GM19240 (cell line): ENCODE data around the gene TSSK6.

ENCODE experiments used
- DNase-seq: peaks from one replicate; pipeline ENCODE4 v3.0.0; 2011; ENCODE audit warnings: low spot score; ENCODE audit not compliant: insufficient read length

The TSSK6 gene

DNA sequence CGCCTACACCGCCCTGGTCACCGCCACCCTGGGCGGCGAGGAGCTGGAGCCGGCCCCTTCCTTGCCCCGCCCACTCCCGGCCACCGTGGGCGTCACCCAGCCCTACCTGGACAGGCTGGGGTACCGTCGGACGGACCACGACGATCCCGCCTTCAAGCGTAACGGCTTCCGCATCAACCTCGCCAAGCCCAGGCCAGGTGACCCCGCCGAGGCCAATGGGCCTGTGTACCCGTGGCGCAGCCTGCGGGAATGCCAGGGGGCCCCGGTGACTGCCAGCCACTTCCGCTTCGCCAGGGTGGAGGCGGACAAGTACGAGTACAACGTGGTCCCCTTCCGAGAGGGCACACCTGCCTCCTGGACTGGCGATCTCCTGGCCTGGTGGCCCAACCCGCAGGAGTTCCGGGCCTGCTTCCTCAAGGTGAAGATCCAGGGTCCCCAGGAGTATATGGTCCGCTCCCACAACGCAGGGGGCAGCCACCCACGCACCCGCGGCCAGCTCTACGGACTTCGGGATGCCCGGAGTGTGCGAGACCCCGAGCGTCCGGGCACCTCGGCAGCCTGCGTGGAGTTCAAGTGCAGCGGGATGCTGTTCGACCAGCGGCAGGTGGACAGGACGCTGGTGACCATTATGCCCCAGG lies 29.7 kb upstream of the TSSK6 start:
- no peak for DNase-seq

DNA sequence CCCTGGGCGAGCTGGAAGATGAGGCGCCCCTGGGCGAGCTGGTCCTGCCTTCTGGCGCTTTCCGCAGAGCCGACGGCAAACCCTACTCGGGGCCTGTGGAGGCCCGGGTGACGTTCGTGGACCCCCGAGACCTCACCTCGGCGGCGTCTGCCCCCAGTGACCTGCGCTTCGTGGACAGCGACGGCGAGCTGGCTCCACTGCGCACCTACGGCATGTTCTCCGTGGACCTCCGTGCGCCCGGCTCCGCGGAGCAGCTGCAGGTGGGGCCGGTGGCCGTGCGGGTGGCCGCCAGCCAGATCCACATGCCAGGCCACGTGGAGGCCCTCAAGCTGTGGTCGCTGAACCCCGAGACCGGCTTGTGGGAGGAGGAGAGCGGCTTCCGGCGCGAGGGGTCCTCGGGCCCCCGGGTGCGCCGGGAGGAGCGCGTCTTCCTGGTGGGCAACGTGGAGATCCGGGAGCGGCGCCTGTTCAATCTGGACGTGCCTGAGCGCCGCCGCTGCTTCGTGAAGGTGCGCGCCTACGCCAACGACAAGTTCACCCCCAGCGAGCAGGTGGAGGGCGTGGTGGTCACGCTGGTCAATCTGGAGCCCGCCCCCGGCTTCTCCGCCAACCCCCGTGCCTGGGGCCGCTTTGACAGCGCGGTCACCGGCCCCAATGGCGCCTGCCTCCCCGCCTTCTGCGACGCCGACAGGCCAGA lies 29.1 kb upstream of the TSSK6 start:
- DNase-seq = no peak

DNA sequence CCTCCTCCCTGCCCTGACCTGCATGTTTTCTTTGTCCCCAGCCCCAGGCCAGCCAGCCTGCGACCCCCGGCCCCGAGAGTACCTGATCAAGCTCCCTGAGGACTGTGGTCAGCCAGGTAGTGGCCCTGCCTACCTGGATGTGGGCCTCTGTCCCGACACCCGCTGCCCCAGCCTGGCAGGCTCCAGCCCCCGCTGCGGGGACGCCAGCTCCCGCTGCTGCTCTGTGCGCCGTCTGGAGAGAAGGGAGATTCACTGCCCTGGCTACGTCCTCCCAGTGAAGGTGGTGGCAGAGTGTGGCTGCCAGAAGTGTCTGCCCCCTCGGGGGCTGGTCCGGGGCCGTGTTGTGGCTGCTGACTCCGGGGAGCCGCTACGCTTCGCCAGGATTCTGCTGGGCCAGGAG lies 28.3 kb upstream of the TSSK6 start:
- no peak for DNase-seq

DNA sequence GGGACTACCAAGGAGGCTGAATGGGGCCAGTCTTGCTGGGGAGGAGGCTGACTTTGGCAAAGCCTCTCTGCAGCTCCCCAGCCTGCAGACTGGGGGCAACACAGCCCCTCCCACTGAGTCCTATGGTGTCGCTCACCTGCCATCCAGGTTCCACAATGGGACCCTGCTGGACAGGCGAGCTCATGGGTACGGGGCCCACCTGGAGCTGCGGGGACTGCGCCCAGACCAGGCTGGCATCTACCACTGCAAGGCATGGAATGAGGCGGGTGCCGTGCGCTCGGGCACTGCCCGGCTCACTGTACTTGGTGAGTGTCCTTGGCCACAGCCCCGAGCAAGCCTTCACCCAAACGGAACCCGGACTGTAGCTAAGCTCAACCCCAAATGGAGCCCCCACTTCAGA lies 27.8 kb upstream of the TSSK6 start:
- no peak for DNase-seq

DNA sequence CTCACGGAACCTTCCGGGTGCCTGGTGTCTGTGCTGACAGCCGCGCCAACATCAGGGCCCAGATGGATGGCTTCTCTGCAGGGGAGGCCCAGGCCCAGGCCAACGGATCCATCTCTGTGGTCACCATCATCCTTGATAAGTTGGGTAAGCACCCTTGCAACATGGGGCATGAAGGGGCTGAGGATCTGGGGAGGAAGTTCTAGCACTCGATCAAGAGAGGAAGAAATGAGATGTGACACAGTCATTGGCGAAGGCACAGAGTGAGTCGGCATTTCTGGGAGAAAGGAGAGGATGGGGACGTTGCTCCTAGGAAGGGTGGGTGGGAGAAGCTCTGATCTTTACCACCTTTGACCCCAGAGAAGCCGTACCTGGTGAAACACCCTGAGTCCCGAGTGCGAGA lies 27.2 kb upstream of the TSSK6 start:
- DNase-seq = no peak

DNA sequence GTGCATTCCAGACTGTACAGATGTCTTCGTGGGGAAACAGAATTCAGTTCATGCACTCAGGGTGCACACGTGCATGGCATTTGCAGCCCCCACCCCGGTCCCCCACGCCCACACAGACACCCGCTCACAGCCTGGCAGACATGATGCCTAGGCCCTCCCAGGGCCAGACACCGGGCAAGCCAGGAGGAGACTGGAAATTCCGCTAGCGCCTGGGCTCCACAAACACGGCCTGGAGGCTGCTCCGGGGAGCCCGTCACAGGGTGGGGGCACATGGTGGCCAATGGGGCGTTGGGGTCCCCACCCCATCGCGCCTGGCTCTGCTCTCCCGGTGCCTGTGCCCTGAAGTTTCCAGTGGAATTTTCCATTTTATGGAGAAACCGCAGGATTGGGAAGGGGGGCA lies 26.3 kb upstream of the TSSK6 start:
- DNase-seq = no peak

DNA sequence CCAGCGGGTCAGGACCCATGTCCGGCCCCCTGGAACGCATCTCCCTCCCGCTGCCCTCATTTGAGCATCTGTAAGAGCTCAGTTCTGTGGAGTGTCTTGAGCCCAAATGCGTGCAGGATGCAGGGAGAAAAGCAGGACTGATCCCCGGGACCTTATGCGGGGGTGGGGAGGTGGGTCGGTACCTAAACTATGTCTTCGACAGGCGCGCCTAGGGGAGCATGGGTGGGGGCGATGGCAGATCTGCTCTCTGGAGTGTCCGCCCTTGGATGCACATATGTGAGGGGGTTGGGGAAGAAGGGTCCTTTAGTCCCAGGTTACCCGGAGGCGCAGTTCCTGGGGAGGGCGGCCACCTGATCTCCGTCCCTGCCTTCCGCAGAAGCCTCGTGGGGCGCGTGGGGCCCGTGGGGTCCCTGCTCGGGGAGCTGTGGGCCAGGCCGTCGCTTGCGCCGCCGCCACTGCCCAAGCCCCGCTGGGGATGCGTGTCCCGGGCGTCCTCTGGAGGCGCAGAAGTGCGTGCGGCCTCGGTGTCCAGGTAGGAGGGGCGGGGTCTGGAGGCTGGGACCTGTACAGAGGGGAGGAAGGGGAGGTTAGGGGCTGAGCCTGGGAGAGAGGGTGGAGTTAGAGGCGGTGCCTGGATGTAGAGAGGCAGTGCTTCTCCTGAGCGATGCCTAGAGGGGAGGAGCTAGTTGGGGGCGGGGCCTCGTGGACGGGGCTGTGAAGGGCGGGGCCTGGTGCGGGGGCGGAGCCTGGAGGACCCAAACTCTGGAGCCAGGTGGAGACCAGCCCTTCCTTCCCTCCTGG lies 25.6 kb upstream of the TSSK6 start:
- peak; percentile 69 for DNase-seq

DNA sequence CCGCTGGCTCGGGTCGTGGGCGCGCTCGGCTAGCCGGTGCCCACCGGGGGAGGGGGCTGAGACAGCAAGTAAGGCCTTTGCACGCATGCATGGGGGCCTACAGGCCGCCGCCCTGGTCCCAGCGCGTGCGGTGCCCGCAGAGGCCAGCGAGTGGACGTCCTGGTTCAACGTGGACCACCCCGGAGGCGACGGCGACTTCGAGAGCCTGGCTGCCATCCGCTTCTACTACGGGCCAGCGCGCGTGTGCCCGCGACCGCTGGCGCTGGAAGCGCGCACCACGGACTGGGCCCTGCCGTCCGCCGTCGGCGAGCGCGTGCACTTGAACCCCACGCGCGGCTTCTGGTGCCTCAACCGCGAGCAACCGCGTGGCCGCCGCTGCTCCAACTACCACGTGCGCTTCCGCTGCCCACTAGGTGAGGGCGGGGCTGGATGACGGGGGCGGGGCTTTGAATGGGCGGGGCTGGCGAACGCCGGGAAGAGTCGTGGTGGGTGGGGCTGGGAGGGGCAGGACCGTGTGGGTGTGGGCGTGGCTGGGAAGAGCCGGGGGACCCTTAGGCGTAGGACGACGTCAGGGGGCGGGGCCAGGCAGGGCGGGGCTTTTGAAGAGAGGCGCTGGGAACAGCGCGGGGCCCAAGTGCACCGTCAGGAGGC lies 24.8 kb upstream of the TSSK6 start:
- DNase-seq = no peak

DNA sequence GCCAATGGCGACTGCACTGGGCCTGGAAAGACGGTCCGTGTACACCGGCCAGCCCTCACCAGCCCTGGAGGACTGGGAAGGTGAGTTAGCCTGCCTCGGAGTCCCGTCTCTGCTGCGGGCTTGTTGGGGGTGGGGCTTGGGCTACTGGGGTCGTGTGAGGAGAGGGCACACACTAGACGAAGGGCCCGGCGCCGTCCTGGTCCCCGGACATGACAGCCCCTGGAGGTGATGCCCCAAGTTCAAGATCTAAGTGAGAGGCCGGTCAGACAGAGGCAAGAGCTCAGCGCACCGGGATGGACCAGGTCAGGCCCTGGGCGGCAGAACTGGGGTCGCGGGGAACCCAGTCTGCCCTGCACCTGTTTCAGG lies 24.3 kb upstream of the TSSK6 start:
- no peak for DNase-seq

DNA sequence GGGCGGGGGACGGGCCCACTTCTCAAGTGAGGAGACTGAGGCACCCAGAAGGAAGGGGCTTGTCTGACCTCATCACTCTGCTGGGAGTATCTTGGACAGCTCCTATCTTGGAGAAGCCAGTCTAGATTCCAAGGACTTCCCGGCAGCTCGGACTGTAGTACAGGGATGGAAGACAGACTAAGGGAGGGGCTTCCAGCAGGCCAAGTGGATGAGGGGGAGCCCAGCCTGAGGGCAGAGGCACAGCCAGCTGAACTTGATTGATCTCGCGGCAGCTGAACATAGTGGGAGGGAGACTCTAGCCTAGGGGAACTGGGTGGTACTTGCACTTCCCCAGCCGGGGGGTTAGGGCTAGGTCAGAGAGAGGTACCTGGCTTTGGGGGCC lies 23.4 kb upstream of the TSSK6 start:
- DNase-seq = no peak

DNA sequence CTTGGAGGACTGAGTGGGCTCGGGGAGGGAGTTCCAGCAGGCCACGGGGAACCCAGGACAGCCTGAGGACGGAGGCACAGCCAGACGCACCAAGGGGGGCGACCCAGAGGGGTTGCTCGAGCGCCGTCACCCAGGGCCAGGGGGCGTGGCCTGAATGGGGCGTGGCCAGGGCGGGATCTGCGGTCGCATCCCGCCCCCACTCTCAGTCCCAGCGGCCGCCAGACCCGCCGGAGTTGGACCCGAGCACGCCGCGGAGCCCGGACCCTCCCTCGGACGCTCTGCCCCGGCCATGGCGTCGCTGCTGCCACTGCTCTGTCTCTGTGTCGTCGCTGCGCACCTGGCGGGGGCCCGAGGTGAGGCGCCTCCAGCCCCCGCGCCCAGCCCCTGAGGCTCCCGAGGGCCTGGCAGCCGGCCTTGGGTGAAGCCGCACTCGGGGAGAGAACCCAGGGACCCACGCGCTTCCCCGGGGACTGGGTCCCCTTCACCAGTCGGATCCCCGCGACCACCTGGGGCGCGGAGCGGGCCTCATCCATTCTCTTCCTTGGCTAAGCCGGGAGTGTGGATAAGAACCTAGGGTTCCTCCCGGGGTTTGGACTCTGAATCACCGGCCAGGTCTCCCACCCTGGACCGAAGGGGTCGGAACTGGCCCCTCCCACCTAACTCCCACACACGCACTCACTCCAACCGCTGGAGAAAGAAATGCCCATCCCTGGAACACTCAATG lies 22.9 kb upstream of the TSSK6 start, which contains the start of gene CILP2:
Gene CILP2, plus strand, starts transcription at position 205 of the 724 bp plus-strand sequence. Its CDS starts 85 bp downstream, at position 290.
- no peak for DNase-seq

DNA sequence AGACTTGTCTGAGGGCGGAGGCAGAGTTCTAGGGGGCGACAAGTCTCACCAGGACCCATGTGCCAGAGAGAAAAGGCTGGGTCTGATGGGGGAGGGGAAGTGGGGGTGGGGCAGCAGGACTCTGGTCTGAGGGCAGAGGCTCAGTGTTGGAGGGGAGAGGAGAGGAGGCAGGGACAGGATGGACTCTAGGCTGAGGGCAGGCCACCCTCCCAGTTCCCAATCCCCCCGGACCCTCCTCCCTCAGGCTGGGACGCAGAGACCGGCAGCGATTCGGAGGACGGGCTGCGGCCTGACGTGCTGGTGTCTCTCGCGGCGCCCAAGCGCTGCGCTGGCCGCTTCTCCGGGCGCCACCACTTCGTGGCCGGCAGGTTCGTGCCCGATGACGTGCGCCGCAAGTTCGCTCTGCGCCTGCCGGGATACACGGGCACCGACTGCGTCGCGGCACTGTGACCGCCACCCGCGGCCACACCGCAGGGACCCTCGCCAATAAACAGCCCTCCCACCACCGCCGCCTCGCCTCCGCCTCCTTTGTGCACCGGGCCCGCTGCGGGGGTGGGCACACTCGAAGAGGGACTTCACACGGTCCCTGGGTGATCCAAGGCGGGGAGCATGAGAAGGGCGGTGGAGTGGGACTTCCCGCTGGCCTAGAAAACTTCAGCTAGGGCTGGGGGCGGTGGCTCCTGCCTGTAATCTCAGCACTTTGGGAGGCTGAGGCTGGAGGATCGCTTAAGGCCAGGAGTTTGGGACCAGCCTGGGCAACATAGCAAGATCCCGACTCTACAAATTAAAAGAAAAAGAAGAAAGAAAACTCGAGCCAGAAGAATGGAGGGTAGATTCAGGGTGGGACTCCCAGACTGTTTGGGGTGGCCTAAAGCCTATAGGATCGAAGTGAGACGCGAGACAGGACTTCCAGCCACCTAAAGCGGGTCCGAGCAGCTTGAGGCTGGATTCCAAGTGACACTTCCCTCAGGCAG lies 22.0 kb upstream of the TSSK6 start:
- DNase-seq = no peak

DNA sequence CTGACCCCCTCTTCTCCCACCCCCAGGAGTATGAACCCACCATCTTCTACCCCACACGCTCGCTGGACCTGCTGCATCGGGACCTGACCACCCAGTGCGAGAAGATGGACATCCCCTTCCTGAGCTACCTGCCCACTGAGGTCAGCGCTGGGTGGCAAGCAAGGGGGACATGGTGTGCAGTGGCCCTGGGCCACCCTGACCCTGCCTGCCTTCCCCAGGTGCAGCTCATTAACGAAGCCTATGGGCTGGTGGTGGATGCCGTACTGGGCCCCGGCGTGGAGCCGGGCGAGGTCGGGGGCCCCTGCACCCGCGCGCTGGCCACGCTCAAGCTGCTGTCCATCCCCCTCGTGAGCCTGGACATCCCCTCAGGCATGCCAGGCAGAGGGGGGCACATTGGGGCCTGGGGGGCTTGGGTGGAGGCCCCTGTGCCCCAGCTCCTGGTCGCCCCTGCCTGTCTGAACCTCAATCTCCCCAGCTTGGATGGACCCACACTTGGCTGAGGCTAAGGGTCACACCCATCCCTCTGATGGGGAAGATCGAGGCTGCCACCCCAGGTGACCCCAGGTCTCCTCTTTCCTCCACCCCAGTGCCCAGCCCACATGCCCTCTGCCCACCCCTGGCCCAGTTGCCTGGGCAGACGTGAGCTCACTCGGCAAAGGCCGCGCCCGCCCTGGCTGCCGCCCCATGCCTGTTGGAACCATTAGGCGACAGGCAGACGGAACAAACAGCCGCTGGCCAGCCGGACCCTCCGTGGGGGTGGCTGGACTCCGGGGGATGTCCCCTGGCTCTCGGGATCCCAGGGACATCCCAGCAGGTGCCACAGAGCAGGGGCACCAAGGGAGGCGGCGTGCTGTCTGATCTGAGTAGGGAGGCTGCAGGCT lies 20.2 kb upstream of the TSSK6 start:
- no peak for DNase-seq

DNA sequence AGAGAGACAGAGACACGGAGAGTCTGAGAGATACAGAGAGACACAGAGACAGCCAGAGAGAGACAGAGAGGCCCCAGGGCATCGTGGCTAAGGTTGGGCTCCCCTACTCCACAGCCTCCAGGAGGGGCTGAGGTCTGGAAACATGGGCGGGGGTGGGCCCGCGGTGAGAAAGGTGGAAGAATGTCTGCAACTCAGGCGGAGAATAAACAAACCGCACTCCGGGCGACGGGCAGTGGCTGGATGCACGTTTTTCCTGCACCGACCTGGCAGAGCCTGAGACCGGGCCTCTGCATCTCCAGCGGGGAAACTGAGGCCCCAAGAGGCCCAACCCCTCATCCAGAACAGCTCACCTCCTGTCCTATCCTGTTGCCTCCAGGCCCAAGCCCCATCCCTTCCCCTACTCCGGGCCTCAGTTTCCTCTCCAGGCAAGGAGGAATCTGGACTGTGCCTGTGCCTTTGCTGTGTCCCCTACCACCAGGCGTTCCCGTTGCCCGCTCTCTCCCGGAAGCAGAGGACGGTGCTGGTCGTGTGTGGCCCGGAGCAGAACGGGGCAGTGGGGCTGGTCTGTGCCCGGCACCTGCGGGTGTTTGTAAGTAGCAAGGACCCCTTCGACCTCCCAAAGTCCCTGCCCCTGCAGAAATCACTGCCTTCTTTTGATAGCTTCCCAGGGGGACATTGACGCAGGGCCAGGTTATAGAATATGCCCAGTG lies 19.4 kb upstream of the TSSK6 start:
- DNase-seq = no peak

DNA sequence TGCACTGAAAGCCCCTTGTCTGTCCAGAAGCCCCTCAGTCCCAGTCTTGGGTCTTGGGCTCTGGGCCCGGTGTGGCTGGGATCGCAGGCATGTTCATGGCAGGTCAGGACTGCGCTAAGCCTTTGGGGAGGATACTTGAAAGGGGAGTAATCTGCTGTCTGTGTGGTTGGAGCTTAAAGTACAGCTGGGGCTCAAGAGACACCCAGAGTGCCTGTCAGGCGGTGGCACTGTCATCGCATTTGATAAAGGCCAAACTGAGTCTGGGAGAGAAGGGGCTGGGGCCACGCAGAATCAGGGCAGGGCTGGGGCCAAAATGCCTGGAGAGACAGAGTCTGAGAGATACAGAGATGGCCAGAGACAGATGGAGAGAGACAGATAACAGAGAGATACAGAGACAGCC lies 18.5 kb upstream of the TSSK6 start:
- no peak for DNase-seq

DNA sequence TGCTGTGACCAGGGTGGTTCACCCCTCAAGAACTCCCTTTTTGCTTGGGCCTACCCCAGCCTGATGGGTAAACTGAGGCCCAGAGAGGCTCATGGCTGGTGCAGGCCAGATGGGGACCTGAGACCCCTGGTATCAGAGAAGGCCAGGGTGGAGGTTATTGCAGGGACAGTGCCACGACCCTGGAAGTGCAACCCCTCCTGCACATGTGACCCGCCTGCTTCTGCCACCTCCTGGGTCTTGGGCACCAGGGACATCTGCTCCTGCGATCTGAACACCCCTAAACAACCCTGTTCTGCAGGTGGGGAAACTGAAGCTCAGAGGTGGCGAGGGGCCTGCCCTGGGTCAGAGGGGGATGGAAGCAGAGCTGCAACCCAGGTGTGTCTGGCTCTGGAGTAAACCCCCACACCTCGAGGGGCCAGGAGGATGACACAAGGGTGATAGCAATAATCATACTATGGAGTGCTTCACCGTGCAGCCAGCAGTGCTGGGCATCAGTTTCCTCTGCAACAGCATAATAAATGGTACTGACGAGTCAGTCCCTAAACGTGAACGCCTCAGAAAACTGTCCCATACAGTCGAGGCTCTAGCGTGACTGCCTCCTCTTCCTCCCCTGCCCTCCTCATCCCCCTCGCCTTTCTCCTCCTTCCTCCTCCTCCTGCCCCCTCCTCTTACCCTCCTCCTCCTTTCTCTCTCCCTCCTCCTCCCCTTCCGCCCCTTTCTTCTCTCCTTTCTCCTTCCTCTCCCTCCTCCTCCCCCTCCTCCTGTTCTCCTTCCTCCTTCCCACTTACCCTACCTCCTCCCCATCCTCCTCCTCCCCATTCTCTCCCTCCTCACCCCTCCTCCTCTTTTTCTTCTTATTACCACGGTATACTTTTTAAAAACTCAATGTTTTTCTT lies 17.7 kb upstream of the TSSK6 start:
- DNase-seq = no peak

DNA sequence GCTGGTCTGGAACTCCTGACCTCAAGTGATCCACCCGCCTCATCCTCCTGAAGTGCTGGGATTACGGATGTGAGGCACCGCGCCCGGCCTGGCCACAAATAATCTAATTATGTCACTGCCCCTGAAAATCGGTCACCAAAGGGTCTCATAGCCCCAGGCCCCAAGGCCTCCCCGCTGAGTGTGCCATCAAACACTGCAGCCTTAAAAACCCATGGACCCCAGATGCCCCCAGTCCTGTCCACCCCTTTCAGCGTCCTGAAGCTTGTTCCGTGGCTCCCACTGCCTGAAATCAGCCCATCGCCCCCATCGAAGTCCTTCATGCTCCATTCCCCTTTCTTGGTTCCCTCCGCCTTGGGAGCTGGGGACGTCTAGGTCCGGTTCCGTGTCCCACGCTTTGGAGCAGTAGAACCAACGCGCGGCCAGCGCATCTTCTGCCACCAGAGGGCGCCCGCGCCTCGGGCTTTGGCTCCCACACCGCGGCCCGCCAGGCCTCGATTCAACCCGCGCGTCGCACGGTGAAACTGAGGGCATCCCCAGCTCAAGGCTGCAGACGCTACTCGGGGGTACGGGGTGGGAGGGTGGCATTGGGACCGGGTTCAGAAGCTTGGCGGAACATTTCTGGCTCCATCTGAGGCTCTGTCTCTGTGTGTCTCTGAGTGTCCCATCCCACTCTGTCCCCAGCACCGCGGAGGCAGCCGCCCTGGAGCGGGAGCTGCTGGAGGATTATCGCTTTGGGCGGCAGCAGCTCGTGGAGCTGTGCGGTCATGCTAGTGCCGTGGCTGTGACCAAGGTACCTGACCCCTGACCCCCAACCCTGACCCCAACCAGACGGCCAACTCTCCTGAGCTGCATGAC lies 16.8 kb upstream of the TSSK6 start:
- DNase-seq = peak; percentile 93
